ENCODE measurements around the gene SMARCA2.
A peak's percentile ranks its signal among the peaks of the same experiment; 100 is the strongest.

The SMARCA2 gene

DNA sequence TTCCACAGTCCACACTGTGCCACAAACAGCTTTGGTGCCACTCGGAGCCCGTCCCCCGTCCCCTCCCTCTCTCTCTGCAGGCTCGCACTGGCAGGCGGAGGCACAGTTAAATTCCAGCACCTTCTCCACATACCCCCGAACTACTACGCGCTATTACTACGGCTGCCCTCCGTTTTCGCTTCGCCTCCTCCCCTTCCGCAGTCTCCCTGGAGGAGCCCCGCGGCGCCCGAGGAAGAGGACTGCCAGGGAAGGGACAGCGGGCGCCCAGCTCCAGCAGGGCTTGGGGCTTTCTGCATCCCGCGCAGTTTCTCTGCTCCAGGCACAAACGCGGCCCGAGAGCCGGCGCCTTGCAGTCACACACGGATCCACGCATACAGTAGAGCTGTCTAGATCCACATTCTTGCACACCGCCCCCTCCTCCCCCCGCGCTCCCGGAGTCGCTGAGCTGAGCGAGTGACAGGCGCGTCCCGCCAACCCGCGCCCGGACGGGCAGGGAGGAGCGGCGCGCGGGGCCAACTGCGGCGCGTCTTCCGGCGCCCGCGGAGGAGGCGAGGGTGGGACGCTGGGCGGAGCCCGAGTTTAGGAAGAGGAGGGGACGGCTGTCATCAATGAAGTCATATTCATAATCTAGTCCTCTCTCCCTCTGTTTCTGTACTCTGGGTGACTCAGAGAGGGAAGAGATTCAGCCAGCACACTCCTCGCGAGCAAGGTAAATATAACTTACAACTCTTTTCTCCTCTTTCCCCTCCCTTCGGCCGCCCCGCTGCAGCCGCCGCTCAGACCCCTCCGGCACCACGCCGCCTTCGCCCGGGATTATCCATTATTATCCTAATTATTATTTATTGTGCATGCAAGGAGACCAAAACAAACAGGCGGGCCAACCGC lies at the start of gene SMARCA2:
Gene SMARCA2 (plus strand): TSS at position 652 of the 885 bp plus-strand sequence. CDS start 13,676 bp downstream, outside the sequence.
- DNase-seq = peak; percentile 98

DNA sequence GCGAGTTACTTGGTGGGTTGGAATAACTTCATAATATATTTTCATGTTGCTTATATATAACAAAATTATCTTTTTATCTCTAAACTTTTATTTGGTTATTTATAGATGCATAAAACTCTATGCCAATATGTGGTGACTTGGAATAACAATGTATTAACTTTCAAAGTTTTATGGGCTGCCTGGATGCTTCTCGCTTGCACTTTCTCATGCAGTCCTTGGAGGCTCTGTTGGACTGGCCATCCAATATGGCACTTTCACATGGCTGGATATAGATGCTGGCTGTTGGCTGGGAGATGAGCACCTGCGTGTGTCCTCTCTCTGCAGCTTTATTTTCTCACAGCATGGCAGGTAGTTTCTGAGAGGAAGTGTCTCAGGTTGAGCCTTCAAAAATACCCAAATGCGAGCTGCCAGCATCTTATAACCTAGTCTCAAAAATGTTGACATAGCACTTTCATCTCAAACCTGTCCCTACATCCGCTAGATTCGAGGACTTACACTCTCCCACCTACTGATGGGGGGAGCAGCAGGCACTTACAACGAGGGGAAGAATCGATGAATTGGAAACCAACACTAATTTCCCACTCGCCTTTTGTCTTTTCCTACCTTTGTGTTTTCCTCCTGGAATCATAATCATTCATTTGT lies 48.3 kb upstream of the SMARCA2 start:
- DNase-seq = no peak

DNA sequence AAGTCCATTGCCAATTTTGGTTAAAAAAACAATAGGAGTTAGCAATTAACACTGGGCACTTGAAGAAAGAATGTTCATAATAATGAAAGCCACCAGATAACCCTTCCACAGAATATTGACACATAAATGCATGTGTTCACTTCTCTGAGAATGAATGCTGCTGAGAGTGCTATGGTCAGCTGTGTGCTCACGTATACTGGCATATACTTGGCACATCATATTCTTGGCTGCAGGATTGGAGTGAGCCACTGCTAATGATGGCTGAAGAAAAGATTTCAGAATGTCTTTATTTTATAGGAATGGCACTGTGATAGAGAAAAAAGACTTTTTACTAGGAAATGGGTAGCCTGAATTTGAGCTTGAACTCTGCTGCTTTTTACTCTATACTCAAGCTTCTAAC lies 46.0 kb upstream of the SMARCA2 start:
- DNase-seq = no peak

DNA sequence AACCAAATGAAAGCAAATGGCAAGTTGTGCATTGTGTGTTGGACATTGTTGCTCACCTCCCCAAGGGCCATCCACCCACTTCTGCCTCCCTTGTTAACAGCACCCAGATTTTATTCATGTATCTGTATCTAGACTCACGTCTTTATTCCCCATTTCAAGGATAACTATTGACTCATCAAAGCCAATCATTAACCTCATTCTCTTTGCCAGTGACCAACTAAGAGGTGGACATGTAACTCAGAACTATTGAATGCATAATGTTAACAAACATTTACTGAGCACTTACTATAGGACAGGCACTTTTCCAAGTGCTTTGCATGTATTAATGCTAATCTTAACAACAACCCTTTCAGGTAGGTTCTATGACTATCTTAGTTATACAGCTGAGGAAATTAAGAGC lies 45.2 kb upstream of the SMARCA2 start:
- no peak for DNase-seq

DNA sequence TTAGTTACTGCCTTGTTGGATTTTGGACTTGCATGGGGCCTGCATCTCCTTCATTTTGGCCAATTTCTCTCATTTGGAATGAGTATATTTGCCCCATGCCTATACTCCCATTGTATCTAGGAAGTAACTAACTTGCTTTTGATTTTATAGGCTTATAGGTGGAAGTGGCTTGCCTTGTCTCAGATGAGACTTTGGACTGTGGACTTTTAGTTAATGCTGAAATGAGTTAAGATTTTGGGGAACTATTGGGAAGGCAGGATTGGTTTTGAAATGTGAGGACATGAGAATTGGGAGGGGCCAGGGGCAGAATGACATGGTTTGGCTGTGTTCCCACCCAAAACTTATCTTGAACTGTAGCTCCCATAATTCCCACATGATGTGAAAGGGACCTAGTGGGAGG lies 42.5 kb upstream of the SMARCA2 start:
- DNase-seq = no peak

DNA sequence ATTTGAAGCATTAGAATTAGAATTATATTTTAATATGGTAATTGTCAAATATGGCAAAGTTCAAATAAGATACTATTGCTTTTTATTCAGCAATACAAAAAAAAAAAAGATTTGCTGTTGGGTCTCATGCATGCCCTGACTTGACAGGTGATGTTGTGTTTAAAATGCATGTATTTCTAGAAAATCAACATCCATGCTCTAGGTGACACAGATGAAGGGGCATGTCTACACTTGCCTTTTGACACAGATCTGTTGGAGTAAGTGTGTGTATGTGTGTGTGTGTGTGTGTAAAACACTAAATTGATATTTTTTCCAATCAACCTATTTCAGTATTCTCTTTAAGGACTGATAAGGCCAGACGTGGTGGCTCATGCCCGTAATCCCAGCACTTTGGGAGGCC lies 38.1 kb upstream of the SMARCA2 start:
- no peak for DNase-seq

DNA sequence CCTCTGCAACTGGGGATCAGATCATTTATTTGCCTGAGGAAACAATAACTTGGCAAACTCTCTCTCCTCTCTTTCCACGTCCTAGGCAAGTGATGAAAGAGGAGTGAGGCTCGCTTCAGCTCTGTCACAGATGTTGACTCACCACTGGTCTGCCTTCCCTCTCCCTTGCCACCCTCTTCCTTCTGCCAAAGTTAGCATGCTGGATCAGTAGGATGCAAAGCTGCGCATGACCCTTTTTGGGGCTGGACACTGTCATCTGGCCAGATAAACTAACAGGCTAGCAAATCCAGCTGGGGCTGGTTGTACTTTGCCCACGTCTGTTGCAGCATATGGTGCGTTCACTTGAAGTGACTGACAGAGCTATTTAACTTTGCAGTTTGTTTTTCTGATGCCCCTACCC lies 36.2 kb upstream of the SMARCA2 start:
- no peak for DNase-seq

DNA sequence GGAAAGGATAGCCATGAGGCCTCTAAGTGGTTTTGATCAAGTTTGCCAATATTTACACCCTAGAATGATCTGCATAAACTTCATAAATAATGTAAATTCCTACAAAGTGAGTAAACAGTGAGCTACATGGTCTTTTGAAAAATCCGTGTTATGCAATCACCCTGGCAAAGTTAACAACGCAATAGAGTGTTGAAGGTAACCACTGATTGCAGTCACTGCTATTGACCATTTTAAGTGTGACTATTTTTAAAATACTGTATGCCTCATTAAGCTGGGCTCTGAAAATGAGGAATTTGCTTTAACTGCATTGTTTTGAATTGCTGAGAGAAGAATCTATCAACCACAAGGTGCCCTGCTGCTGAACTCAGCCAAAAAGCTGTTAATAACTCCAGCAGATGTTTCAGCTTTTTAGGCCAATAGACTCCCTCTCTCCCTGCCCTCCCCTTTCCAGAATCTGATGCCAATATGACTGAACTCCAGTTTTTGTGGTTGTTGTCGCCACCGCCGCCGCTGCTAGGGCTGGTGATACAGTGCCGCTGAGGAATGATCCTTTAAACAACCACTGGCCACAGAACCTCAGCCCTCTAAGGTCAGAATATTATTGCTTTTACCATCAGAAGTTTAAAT lies 35.3 kb upstream of the SMARCA2 start:
- no peak for DNase-seq

DNA sequence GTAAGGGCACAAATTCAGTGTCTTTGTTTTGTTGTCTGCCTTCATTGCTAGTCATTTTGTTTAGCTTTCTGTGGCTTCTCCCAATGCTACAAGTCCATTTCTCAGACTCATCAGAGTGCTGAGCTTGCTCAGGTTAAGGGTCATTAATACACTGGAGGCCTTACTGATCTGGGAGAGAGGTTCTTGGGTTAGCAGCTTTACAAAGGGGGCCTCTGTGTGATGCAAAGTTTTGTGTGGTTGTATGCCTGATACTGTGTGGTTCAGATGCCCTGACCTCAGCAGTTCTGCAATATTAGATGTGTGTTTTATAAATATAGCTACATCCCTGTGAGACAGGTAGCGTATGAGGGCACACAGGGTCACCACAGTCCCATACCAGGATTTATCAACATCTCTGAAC lies 34.8 kb upstream of the SMARCA2 start:
- DNase-seq = no peak

DNA sequence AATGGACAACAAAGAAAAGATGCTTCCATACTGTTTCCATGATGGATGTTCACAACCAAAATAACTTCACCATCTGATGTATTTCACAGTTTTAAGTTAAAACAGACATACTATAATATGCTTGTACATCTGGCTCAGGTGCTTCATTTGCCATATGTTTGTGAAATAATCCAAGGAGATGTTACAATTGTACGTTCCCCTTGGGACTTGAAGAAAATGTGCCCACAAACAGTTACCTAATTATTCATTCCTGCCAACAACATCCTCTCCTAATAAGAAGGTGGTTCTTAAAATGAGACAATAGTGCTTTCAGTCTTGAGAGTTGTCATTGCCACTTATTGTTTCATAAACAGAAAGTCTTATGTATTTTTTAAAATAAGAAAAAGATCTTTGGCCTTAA lies 33.1 kb upstream of the SMARCA2 start:
- peak; percentile 3 for DNase-seq

DNA sequence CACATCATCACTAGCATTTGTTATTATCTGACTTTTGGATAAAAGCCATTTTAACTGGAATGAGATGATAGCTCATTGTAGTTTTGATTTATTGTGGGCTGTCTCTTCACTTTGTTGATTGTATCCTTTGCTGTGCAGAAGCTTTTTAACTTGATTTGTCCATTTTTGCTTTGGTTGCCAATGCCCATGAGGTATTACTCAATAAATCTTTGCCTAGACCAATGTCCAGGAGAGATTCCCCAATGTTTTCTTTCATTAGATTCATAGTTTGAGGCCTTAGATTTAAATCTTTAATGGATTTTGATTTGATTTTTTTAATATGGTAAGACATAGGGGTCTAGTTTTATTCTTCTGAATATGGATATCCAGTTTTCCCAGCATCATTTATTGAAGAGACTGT lies 28.8 kb upstream of the SMARCA2 start:
- DNase-seq = no peak

DNA sequence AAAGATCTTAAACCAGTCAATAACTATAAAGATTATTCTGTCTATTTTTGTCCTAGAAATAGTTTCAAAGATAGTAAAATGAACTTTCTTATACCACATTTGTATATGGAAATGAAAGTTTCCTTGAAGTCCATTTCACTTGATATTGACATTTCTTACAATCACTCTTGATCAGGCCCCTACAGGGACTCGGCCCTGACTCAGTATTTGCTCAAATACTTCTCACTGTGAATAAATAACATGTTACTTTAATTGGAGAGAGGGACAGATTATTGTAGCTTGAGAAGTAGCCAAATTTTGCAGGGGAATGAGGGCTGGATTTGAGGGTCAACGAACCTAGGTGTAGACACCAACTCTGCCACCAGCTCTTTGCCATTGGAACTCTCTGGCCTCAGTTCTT lies 25.6 kb upstream of the SMARCA2 start:
- no peak for DNase-seq

DNA sequence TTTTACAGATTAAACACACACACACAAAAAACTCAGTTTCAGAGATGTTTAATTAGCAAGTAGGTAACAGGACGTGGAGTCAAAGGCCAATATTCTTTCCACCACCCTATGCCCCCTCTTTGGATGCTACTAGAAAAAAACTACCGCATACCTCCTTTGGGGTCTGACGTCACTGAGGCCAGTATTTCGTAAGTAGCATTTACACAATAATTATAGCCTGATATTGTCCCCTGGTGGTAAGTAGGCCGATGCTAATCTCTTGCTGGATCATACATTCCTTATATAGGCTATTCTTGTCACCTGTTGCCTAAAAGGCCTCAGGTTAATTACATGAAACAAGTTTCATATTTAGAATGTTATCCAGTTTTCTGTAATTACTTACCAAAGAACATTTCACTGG lies 21.0 kb upstream of the SMARCA2 start:
- DNase-seq = no peak

DNA sequence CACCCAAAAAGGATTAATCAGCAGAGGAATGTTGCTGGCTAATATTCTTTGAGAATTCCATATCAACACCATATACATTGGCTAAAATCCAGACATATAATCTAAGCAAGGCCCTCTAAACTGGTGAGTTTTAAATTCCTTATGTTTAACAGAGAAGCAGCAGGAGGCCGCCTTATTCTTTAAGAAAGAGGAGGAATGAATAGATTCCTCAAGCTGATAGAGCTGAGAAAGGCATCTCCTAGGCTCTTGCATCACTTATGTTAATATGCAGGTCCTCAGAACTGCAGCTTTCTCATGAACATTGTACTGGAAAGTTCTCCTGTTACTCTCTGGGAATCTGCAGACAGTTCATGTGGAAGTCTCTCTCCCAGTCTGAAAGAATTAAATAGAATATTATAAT lies 20.1 kb upstream of the SMARCA2 start:
- no peak for DNase-seq

DNA sequence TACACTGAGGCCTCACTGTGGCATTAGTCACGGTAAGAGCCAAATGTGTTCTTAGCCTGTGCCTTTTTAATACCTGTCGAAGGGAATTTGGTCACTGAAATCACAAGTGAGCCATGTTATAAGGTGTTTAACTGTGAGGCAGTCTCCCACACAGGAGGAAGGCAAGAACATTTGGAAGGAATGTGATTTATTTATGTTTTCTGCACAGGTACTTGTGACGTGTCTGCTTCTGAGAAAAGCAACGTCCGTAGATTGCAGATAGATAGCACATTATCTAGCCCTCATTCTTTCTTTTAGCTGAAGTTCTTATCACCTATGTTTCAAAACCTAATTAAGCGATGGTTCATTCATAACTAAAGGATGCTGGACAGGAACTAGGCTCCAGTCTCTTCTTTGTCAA lies 19.0 kb upstream of the SMARCA2 start:
- DNase-seq = no peak

DNA sequence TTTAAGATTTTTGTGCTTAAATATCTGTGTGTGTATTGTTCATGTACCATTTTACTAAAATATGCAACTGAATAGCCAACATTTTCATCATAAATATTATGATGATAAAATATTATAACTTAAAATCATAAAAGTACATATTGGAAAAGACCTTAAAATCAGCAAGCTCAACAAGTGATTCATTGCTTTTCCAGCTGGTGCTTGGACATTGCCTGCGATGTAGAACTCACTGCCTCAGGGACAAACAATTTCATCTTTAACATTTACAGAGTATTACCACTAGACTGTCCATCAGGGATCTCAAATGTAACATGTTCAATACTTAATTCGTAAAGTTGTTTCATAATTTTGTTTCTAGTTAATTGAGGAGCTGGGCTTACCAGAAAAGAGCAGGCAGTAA lies 17.5 kb upstream of the SMARCA2 start:
- no peak for DNase-seq

DNA sequence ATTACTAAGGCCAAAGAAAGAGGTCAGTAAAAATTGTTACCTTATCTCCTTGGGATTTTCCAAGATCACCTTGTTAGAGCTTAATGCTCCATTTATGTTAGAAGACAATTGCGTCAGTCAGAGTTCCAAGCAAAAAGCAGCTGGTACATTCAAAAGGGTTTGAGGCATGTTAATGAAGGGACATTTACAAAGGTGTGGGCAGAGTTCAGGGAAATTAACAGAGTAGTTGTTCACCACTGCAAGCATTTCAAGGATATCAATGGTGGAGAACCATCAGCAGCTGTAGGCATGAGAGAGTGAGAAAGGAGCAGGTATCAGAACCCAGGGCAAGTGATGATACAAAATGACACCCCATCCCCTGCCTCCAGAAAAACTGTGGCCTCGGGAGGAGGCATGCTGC lies 17.0 kb upstream of the SMARCA2 start:
- no peak for DNase-seq

DNA sequence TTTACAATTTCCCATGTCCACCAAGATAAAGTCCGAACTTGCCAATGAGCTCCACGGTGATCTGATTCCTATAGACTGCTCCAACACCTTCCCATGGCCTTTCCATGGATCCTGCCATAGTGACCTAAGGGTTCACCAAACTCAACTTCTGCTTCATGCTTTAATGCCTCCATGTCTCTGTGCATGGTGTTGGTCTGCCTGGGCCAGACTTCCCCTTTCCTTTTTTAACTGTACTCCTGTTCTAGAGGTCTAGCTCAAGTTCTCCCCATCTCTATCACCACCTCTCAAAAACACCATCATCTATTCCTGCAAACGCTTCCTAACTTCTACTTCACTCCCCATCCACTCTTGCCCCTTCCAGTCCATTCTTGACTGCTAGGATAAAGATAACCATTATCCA lies 14.8 kb upstream of the SMARCA2 start:
- DNase-seq = no peak

DNA sequence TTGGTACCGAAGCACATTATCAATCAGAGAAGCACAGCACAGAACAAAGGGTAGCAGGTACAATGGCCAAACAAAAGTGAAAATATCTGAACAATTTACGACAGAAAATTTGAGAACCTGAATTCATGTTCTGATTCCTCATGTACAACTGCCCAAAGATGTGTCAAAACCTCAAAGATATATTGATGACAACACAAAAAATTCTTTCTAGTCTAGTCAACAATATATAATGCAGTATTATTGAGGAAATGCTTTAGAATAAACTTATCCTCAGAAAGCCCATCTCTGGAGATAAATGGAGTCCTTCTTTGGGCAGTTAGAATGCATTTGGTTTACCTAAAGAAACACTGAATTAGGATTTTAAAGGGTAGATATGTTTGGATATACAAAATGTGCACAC lies 6.8 kb upstream of the SMARCA2 start:
- DNase-seq = no peak

DNA sequence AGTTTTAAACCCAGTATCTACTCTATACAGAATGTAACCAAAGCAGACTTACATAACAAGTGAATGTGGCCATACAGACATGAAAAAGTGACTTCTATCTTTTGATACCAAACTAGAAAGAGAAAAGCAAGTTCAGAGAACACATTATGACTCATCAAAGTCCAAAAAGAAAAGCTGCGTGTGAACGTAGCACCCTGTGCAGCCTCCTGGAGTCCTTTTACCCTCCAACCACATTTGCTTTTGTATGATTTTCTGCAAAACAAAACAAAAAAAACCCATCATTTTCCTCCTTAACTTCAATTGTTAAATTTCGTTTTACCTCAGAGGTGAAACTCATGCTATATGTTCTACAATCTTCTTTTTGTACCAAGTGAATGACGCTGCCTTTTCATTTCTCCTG lies 2.8 kb upstream of the SMARCA2 start:
- DNase-seq = peak; percentile 80

DNA sequence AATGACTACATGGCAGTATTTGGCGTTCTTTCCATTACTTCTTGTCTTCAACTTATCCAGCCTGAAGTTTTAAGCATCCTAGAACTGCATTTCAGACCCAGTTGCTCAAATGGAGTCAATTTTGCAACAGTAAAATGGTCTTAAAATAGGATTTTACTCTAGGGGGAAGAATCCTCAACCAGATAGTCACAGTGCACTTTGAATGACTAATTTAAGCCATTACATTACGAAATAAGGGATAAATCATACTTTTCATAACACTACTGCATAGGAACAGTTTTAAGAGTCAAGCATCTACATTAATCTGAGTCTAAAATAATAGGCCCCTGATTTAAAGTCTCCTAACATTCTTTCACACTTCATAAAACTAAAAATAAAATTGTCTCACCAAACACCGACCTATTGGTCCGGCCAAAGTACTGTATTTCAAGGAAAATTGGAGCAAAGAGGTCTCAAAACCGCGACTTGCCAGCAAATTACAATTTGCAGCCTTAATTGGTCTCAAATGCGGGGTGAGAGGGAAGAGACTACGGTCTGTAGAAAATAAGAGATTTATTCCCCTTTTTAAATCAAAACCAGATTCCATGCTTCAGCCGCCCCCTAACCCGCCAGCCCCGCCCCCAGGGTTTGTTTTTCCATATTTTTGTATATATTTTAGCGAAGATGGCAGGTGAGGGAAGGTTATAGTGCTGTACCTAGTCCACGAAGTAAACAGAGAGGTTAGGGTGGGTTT lies 1.2 kb upstream of the SMARCA2 start:
- DNase-seq = no peak

DNA sequence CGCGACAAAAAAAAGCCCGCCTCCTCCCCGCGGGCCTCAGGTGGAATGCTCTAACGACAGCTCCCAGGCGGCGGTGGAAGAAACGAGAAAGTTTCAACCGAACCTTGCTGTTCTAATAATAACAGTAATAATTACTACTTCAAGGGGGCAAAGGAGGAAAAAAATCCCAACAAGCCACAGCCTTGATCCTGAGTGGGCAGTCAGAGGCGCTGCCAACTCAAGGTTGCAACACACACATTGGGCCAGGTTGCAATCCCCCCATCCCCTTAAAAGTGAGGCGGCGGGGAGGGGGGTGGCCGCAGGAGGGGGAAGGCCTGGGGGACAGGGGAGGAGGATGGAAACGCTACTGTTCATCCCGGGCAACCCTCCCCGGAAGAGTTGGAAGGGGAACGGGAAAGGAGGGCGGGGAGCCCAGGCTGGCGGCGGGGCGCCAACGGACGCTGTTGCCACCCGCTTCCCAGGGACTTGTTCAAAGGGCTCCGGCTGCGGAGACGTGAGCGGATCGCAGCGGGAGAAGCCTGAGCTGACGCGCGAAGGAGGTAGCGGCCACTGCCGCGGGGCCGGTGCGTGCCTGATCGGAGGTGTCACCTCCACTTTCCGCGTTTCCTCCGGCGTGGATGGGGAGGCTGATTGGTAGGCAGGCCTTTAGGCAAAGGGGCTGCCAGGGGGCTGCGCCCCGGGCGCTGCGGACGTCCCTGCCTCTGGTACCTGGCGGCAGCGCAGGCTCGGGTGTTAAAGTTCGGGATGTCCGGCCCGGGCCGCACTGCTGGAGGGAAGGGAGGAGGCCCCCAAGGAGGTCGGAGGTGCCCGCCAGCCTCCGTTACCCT lies 647 bp downstream of the SMARCA2 start:
- peak; percentile 48 for DNase-seq

All from activated CD4-positive, alpha-beta T cell treated with anti-CD3 and anti-CD28 coated beads, Interleukin-2, Interleukin-6, amounts not matched to agents 100 ng/mL and 50 ng/mL, durations not matched to agents 16 hours and 8 hours (primary cell).